PC-3 (cell line): ENCODE results near the gene CUL4A.

Experiments used
- CTCF ChIP-seq: fragments of 300-600 bp; sonication (generic); conservative IDR thresholded peaks from 2 replicates; pipeline ENCODE4 v1.5.1; 2017; ENCODE audit warnings: antibody characterized with exemption, low read depth, mild to moderate bottlenecking, low read length
- EZH2phosphoT487 ChIP-seq: fragments of 300-600 bp; sonication (generic); IDR thresholded peaks from 2 replicates; pipeline ENCODE4 v1.6.1; 2018; ENCODE audit warnings: mild to moderate bottlenecking, antibody characterized with exemption, low read length, borderline replicate concordance

- TF ChIP-seq CTCF (no peak), EZH2phosphoT487 (no peak)
Observed at GRCh38 chr13:113224486-113224885, 15.1 kb downstream of the CUL4A start.
